ENCODE results near the gene CPXM2.

The CPXM2 gene

GRCh38 chr10:123809632-123810031, 82.0 kb downstream of the CPXM2 start:
- DNase-seq (ENCODE audit: low spot score in 2 of 2) (no peak), ATAC-seq (no peak)
- Mint-ChIP-seq H3K27ac (no peak overlapping the region), H3K36me3 (no peaks in the 10 kb centered on the region), H3K4me3 (no peak overlapping the region), H3K4me1 (no peaks in the 10 kb centered on the region), H3K9me3 (no peaks in the 10 kb centered on the region)

GRCh38 chr10:123808906-123809305, 82.7 kb downstream of the CPXM2 start:
- no peak for DNase-seq (ENCODE audit: low spot score in 2 of 2)
- Mint-ChIP-seq H3K36me3 (no peaks in the 10 kb centered on the region), H3K9me3 (peaks cover 3% of the 10 kb centered on the region), H3K27ac (no peak overlapping the region), H3K4me1 (no peaks in the 10 kb centered on the region), H3K4me3 (no peak overlapping the region)
- ATAC-seq: peak; percentile 59

GRCh38 chr10:123808286-123808685, 83.3 kb downstream of the CPXM2 start:
- no peak for ATAC-seq
- peaks cover 3% of the 10 kb centered on the region for H3K9me3 Mint-ChIP-seq
- no peaks in the 10 kb centered on the region for H3K36me3 Mint-ChIP-seq
- H3K4me3 Mint-ChIP-seq: no peak overlapping the region
- DNase-seq (ENCODE audit: low spot score in 2 of 2): no peak
- H3K27ac Mint-ChIP-seq: no peak overlapping the region
- no peaks in the 10 kb centered on the region for H3K4me1 Mint-ChIP-seq

GRCh38 chr10:123807444-123808035, 84.1 kb downstream of the CPXM2 start:
- Mint-ChIP-seq H3K36me3 (no peaks in the 10 kb centered on the region), H3K27ac (no peak overlapping the region), H3K4me1 (no peaks in the 10 kb centered on the region), H3K4me3 (no peak overlapping the region), H3K9me3 (peaks cover 3% of the 10 kb centered on the region)
- DNase-seq (ENCODE audit: low spot score in 2 of 2) (no peak), ATAC-seq (no peak)

GRCh38 chr10:123804716-123805115, 86.9 kb downstream of the CPXM2 start:
- Mint-ChIP-seq H3K36me3 (no peaks in the 10 kb centered on the region), H3K4me1 (no peaks in the 10 kb centered on the region), H3K4me3 (no peak overlapping the region), H3K27ac (no peak overlapping the region), H3K9me3 (peaks cover 6% of the 10 kb centered on the region)
- no peak for ATAC-seq
- DNase-seq (ENCODE audit: low spot score in 2 of 2): no peak

- Mint-ChIP-seq H3K27ac (no peak overlapping the region), H3K36me3 (no peaks in the 10 kb centered on the region), H3K4me3 (no peak overlapping the region)
Measured at GRCh38 chr10:123800821-123801220, 90.8 kb downstream of the CPXM2 start.

GRCh38 chr10:123800289-123800688, 91.3 kb downstream of the CPXM2 start:
- Mint-ChIP-seq H3K4me3 (no peak overlapping the region), H3K27ac (no peak overlapping the region), H3K36me3 (no peaks in the 10 kb centered on the region), H3K9me3 (peaks cover 6% of the 10 kb centered on the region), H3K4me1 (no peaks in the 10 kb centered on the region)
- ATAC-seq: no peak
- DNase-seq (ENCODE audit: low spot score in 2 of 2): no peak

More at GRCh38 chr10:123800821-123801220, 90.8 kb downstream of the CPXM2 start:
- no peaks in the 10 kb centered on the region for H3K4me1 Mint-ChIP-seq
- DNase-seq (ENCODE audit: low spot score in 2 of 2) (no peak), ATAC-seq (no peak)
- H3K9me3 Mint-ChIP-seq: peaks cover 6% of the 10 kb centered on the region

- Mint-ChIP-seq H3K4me3 (no peak overlapping the region), H3K27ac (no peak overlapping the region), H3K36me3 (no peaks in the 10 kb centered on the region), H3K9me3 (peaks cover 3% of the 10 kb centered on the region), H3K4me1 (no peaks in the 10 kb centered on the region)
- ATAC-seq: no peak
- DNase-seq (ENCODE audit: low spot score in 2 of 2): no peak
Measured at GRCh38 chr10:123798856-123799255, 92.8 kb downstream of the CPXM2 start.

GRCh38 chr10:123797813-123798212, 93.8 kb downstream of the CPXM2 start:
- peaks cover 3% of the 10 kb centered on the region for H3K9me3 Mint-ChIP-seq
- H3K4me1 Mint-ChIP-seq: no peaks in the 10 kb centered on the region
- no peak for ATAC-seq

GRCh38 chr10:123796736-123797135, 94.9 kb downstream of the CPXM2 start:
- Mint-ChIP-seq H3K4me1 (no peaks in the 10 kb centered on the region), H3K27ac (no peak overlapping the region), H3K9me3 (peaks cover 2% of the 10 kb centered on the region), H3K36me3 (no peaks in the 10 kb centered on the region), H3K4me3 (no peak overlapping the region)
- DNase-seq (ENCODE audit: low spot score in 2 of 2): no peak
- peak; percentile 40 for ATAC-seq

More at GRCh38 chr10:123797813-123798212, 93.8 kb downstream of the CPXM2 start:
- no peak for DNase-seq (ENCODE audit: low spot score in 2 of 2)
- H3K4me3 Mint-ChIP-seq: no peak overlapping the region
- H3K36me3 Mint-ChIP-seq: no peaks in the 10 kb centered on the region
- no peak overlapping the region for H3K27ac Mint-ChIP-seq

DNA sequence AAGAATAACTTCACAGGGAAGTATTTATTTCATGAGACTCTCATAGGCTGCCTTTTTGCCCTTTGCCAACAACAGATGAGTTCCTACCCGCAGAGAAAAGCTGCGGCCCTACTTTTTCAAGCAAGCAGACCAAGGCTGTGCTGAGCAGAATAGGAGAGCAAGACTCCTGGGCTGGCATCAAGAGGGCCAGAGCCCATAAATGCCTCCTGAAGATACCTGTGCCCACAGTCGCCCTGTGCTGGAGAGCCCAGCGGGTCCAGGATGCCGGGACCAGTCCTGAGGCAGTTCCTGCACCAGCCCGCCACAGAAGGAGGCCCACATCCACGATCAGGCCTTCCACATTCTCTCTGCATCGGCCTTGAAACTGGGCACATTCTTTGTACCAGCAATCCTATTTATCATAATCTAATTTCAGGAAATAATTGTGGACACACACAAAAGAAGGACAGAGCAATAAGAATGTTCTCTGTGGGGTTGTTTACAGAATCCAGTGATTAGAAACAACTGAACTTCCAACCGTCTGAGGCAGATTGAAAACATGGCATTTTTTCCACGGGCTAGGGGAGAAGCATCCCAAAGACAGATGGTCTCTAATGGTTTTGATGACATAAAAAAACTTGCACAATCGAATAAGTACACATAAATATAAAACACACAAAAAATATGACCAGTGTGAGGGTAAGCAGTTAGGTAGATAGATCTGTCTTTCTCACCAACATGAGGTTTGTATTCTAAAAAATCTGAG, 95.6 kb downstream of the CPXM2 start:
- H3K9me3 Mint-ChIP-seq: no peaks in the 10 kb centered on the region
- no peaks in the 10 kb centered on the region for H3K4me1 Mint-ChIP-seq
- H3K27ac Mint-ChIP-seq: no peak overlapping the region
- H3K4me3 Mint-ChIP-seq: no peak overlapping the region
- ATAC-seq: no peak
- no peaks in the 10 kb centered on the region for H3K36me3 Mint-ChIP-seq
- no peak for DNase-seq (ENCODE audit: low spot score in 2 of 2)

DNA sequence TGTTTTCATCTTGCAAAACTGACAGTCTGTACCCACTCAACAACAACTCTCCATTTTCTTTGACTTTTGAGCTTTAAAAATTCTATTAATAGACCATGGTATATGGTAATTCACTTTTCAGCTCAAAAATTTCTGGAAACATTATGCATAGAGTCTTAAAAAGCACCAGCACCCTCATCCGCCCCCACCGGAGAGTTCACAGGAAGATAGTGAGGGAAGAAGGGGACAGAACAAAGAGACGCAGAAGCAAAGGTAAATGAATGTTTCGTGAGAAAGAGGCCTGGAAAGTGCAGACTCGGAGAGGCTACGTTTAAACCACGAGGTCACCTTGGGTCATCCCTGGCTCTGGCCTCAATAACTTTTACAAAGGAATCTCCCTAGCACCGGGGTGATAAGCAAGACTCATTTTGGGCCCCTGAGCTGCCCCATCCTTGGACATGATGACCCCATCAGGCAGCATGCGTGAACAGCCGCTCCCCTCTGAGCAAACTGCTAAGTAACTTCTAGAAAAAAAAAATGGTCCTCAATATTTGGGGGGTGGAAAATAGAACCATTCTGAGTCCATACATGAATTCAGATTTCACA, 96.3 kb downstream of the CPXM2 start:
- Mint-ChIP-seq H3K4me1 (no peaks in the 10 kb centered on the region), H3K27ac (no peak overlapping the region), H3K9me3 (no peaks in the 10 kb centered on the region), H3K4me3 (no peak overlapping the region), H3K36me3 (no peaks in the 10 kb centered on the region)
- DNase-seq (ENCODE audit: low spot score in 2 of 2) (no peak), ATAC-seq (no peak)

DNA sequence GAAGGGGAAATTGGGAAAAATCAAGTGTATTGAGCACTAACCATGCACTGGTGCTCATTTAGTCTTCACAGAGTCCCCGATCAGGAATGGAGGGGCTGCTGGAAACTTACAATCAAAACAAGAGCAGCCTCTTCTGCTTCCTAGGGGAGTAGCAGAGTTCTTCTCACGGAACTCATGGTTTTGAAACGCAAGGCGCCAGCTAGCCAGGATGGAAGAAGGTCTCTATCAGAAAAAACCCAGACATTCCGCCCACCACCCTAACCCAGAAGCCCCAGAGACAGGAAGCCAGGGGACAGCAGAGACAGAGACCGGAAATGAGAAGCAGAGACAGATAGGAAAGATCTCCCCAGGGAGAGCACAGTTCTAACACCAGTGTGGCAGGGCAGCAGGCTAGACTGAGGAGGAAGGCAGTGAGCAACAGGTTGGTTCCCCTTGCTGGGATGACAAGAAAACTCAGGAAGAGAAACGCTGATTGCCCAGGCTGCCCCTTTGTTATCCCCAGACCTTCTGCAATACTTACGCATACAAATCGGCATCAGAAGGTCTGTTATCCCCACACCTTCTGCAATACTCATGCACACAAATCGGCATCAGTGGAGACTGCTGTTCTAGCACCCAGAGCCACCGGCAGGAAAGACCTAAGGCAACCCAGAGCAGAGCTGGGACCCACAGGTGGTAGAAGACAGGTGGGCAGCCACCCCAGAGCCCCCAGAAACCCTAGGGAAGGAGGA, 99.2 kb downstream of the CPXM2 start:
- no peak for DNase-seq (ENCODE audit: low spot score in 2 of 2)
- H3K27ac Mint-ChIP-seq: no peak overlapping the region
- no peak overlapping the region for H3K4me3 Mint-ChIP-seq
- no peaks in the 10 kb centered on the region for H3K9me3 Mint-ChIP-seq
- ATAC-seq: no peak
- H3K4me1 Mint-ChIP-seq: no peaks in the 10 kb centered on the region
- no peaks in the 10 kb centered on the region for H3K36me3 Mint-ChIP-seq

- Mint-ChIP-seq H3K4me1 (no peaks in the 10 kb centered on the region), H3K36me3 (no peaks in the 10 kb centered on the region), H3K9me3 (no peaks in the 10 kb centered on the region), H3K4me3 (no peak overlapping the region), H3K27ac (no peak overlapping the region)
- ATAC-seq: no peak
- no peak for DNase-seq (ENCODE audit: low spot score in 2 of 2)
Measured at GRCh38 chr10:123790132-123790885, 101.3 kb downstream of the CPXM2 start.

GRCh38 chr10:123788981-123789380, 102.6 kb downstream of the CPXM2 start:
- Mint-ChIP-seq H3K27ac (no peak overlapping the region), H3K4me3 (no peak overlapping the region), H3K9me3 (no peaks in the 10 kb centered on the region), H3K4me1 (no peaks in the 10 kb centered on the region), H3K36me3 (no peaks in the 10 kb centered on the region)
- DNase-seq (ENCODE audit: low spot score in 2 of 2) (no peak), ATAC-seq (no peak)
